Activated CD8-positive, alpha-beta memory T cell treated with anti-CD3 and anti-CD28 coated beads, Interleukin-2, amount 50 U/mL, for 48 hours (primary cell): ENCODE measurements around the gene ID3.
"Not testable (repeated sequence)": the region's sequence is repeated elsewhere in the genome, so short reads cannot be mapped to it uniquely, and the experiment has no call there.

Experiments
- DNase-seq: peaks from one replicate; pipeline ENCODE4 v3.0.0-alpha.2; 2020

ID3 gene

GRCh38 chr1:23546897-23547584 lies 12.3 kb downstream of the ID3 start:
- no peak for DNase-seq

- DNase-seq = no peak
These were observed 13.4 kb downstream of the ID3 start for GRCh38 chr1:23545851-23546250.

- DNase-seq = peak; percentile 83
These were observed 14.6 kb downstream of the ID3 start for GRCh38 chr1:23544444-23545389.

- DNase-seq = no peak
These were observed 15.4 kb downstream of the ID3 start for GRCh38 chr1:23543707-23544443.

GRCh38 chr1:23542940-23543339 lies 16.4 kb downstream of the ID3 start:
- not testable (repeated sequence) for DNase-seq

GRCh38 chr1:23539698-23540266 lies 19.5 kb downstream of the ID3 start:
- DNase-seq = peak; percentile 91

GRCh38 chr1:23537296-23537973 lies 21.9 kb downstream of the ID3 start:
- no peak for DNase-seq

- DNase-seq = no peak
These were observed 25.9 kb downstream of the ID3 start for GRCh38 chr1:23533246-23534023.

GRCh38 chr1:23531562-23532094 lies 27.7 kb downstream of the ID3 start:
- no peak for DNase-seq

- peak; percentile 87 for DNase-seq
These were observed 28.3 kb downstream of the ID3 start, which contains the start of gene E2F2 for GRCh38 chr1:23530747-23531561. Gene E2F2 (minus strand): TSS chr1:23531233. CDS start chr1:23530793, 440 bp downstream.

GRCh38 chr1:23530087-23530746 lies 29.1 kb downstream of the ID3 start:
- DNase-seq = no peak

- DNase-seq = peak; percentile 60
These were observed 29.9 kb downstream of the ID3 start for GRCh38 chr1:23529146-23530086.

GRCh38 chr1:23528250-23528978 lies 30.9 kb downstream of the ID3 start:
- DNase-seq = peak; percentile 89

- DNase-seq = no peak
These were observed 31.4 kb downstream of the ID3 start for GRCh38 chr1:23527900-23528249.

- DNase-seq = no peak
These were observed 31.9 kb downstream of the ID3 start for GRCh38 chr1:23527366-23527765.

GRCh38 chr1:23526329-23527041 lies 32.8 kb downstream of the ID3 start:
- no peak for DNase-seq
